Measurements from ENCODE around the gene MXD4. TPM values are rescaled to one million over a fixed set of nuclear protein-coding genes. Genes with fewer than 3 reads are reported as not detected.

The MXD4 gene
- total and polyA plus RNA-seq, 2 of the 13 experiments (the other 11 are each of a cell fraction or from before 2014, with no cell fraction given): 29.0 to 31.3 TPM

DNA sequence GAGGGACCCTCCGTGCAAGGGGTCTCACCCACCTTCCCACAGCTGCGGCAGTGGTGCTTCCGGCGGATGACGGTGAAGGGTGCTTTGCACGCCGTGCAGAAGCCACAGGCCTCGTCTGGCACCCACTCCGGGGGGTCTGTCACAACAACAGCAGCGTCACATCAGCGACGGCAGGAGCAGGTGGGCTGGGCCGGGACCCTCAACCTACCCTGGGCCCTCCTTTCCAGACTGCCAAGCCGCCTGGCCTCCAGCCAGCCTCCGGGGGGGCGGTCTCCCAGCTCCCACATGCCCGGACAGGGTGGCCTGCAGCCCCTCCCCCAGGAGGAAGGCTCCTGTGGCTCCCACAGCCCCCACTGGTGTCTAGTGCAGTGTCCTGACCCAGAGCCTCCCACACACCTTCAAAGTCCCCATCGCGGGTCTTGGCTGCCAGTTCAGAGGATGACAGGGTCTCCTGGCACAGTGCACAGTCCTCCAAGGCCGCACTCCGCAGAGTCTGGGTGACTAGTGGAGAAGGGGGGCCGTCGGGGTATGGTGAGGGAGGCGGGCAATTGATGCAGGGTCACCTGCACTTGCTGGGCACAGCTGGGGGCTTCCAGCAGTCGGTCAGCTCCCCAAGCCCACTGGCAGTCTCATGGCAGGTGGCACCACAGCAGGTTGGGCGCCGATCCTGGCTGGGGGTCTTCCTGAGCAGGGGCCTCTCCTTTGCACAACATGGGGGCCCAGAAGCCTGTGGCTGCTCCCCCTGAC lies 9.5 kb upstream of the MXD4 start (continued):
- TF ChIP-seq, protein P1, sequence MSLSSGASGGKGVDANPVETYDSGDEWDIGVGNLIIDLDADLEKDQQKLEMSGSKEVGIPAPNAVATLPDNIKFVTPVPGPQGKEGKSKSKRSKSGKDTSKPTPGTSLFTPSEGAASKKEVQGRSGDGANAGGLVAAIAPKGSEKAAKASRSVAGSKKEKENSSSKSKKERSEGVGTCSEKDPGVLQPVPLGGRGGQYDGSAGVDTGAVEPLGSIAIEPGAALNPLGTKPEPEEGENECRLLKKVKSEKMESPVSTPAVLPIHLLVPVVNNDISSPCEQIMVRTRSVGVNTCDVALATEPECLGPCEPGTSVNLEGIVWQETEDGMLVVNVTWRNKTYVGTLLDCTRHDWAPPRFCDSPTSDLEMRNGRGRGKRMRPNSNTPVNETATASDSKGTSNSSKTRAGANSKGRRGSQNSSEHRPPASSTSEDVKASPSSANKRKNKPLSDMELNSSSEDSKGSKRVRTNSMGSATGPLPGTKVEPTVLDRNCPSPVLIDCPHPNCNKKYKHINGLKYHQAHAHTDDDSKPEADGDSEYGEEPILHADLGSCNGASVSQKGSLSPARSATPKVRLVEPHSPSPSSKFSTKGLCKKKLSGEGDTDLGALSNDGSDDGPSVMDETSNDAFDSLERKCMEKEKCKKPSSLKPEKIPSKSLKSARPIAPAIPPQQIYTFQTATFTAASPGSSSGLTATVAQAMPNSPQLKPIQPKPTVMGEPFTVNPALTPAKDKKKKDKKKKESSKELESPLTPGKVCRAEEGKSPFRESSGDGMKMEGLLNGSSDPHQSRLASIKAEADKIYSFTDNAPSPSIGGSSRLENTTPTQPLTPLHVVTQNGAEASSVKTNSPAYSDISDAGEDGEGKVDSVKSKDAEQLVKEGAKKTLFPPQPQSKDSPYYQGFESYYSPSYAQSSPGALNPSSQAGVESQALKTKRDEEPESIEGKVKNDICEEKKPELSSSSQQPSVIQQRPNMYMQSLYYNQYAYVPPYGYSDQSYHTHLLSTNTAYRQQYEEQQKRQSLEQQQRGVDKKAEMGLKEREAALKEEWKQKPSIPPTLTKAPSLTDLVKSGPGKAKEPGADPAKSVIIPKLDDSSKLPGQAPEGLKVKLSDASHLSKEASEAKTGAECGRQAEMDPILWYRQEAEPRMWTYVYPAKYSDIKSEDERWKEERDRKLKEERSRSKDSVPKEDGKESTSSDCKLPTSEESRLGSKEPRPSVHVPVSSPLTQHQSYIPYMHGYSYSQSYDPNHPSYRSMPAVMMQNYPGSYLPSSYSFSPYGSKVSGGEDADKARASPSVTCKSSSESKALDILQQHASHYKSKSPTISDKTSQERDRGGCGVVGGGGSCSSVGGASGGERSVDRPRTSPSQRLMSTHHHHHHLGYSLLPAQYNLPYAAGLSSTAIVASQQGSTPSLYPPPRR (CRISPR knock-in tag; IDR thresholded peaks at IDR 0.05; ENCODE audit: borderline replicate concordance): no peak
- TF ChIP-seq ZBTB1 (CRISPR knock-in tag; IDR thresholded peaks at IDR 0.05; ENCODE audit: borderline replicate concordance) (no peak), MAFG (CRISPR knock-in tag; IDR thresholded peaks at IDR 0.05) (no peak)

DNA sequence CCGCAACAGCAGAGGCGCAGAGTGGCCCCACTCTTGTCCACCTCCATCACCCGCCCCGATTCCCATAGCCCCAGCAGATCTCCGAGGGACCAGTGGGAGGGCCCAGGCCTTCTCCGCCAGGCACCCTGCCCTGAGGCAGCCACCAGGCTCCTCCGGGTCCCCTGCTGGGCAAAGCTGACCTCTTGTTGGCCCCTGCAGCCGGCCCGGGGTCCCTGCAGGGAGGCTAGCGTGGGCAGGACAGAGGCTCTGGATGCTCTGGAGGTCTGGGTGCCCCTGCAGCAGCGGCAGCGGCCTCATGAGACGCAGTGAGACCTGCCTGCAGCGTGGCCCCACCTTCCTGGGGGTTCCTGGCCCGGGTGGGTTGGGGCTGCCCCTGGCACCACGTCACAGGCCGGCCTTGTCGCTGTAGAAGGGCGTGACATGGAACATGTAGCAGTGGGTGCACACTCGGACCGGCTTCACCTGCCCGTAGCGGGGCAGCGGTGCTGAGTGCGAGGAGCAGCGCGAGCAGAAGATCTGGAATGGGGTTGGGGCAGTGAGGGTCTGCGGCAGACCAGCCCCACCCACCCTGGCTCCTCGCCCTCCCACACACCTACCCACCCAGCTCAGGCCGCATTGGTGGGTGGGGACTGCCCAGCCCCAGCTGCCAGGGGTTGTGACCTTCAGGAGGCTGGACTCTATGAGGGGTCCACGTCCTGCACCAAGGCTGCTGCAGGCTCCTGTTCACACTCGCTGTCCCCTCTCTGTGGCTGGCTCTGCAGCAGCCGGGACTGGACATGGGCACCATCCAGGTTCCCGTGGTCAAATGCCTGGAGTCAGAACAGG lies 8.6 kb upstream of the MXD4 start:
- CTCF ChIA-PET (ENCODE audit: low intra/inter-chr PET ratio, low total read pairs): no interaction called here
- Histone ChIP-seq H4K20me1 (ENCODE audit: insufficient read depth, low read length) (no peaks in the 10 kb centered on the region), H3K9me3 (ENCODE audit: low read length) (no peaks in the 10 kb centered on the region), H2AFZ (ENCODE audit: low read length) (no peak overlapping the region), H3K79me2 (ENCODE audit: insufficient read depth, low read length) (no peaks in the 10 kb centered on the region), H3K4me3 (replicated peaks in 1 of 3; ENCODE audit: insufficient read depth in 1 of 3, low read depth in 2 of 3, low read length in 3 of 3) (no peak overlapping the region), H3K27me3 (ENCODE audit: control insufficient read depth in 1 of 2, insufficient read depth in 2 of 2, low read length in 2 of 2) (peaks cover 24 to 79% of the 10 kb centered on the region in 2 experiments; a peak in 4 of 5 replicates), H3K36me3 (replicated peaks in 1 of 2; ENCODE audit: control insufficient read depth in 1 of 2, insufficient read depth in 2 of 2, low read length in 2 of 2) (no peaks in the 10 kb centered on the region), H3K4me2 (ENCODE audit: low read depth, low read length) (no peak overlapping the region), H3K9ac (ENCODE audit: insufficient read depth, low read depth, low read length) (no peak overlapping the region), H3K4me1 (ENCODE audit: insufficient read depth, low read length) (no peaks in the 10 kb centered on the region), H3K27ac (ENCODE audit: extremely low read length, insufficient read depth, low read length) (no peak overlapping the region)
- ATAC-seq (no peak), FAIRE-seq (no peak), DNase-seq (ENCODE audit: low spot score) (no peak)
- in situ Hi-C loops (cut with HindIII; ENCODE audit: extremely low pct_ligation_motif_present, low pct_unique_long_range_greater_than_20kb): no loop called here
- POLR2A ChIA-PET: no interaction called here
- intact Hi-C loops (cut with micrococcal nuclease; ENCODE audit: unreplicated experiment): no loop called here
- no TSS peak for BruUV-seq (replicated peaks)
- 28% methylated on average over 9 of the region's 34 CpGs for WGBS (ENCODE audit: low lambda C conversion rate)
- TF ChIP-seq RAD51 (IDR thresholded peaks at IDR 0.05; ENCODE audit: borderline replicate concordance): no peak
- no peak for TF ChIP-seq LCORL (IDR thresholded peaks at IDR 0.05)
- no peak for TF ChIP-seq LCORL (CRISPR knock-in tag; IDR thresholded peaks at IDR 0.05)
- no peak for TF ChIP-seq TAF1 (CRISPR knock-in tag; IDR thresholded peaks at IDR 0.05)
- no peak for TF ChIP-seq KDM3A (CRISPR knock-in tag; IDR thresholded peaks at IDR 0.05; ENCODE audit: low read depth)
- TF ChIP-seq CCAR2 (optimal IDR thresholded peaks at IDR 0.05; ENCODE audit: low read depth, low read length): no peak
- TF ChIP-seq, protein P2, sequence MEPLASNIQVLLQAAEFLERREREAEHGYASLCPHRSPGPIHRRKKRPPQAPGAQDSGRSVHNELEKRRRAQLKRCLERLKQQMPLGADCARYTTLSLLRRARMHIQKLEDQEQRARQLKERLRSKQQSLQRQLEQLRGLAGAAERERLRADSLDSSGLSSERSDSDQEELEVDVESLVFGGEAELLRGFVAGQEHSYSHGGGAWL (CRISPR knock-in tag; IDR thresholded peaks at IDR 0.05): no peak
- TF ChIP-seq, protein P3, sequence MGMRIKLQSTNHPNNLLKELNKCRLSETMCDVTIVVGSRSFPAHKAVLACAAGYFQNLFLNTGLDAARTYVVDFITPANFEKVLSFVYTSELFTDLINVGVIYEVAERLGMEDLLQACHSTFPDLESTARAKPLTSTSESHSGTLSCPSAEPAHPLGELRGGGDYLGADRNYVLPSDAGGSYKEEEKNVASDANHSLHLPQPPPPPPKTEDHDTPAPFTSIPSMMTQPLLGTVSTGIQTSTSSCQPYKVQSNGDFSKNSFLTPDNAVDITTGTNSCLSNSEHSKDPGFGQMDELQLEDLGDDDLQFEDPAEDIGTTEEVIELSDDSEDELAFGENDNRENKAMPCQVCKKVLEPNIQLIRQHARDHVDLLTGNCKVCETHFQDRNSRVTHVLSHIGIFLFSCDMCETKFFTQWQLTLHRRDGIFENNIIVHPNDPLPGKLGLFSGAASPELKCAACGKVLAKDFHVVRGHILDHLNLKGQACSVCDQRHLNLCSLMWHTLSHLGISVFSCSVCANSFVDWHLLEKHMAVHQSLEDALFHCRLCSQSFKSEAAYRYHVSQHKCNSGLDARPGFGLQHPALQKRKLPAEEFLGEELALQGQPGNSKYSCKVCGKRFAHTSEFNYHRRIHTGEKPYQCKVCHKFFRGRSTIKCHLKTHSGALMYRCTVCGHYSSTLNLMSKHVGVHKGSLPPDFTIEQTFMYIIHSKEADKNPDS (CRISPR knock-in tag; IDR thresholded peaks at IDR 0.05): no peak
- TF ChIP-seq ZNF510 (CRISPR knock-in tag; IDR thresholded peaks at IDR 0.05; ENCODE audit: low read depth): no peak
- TF ChIP-seq, protein P4, sequence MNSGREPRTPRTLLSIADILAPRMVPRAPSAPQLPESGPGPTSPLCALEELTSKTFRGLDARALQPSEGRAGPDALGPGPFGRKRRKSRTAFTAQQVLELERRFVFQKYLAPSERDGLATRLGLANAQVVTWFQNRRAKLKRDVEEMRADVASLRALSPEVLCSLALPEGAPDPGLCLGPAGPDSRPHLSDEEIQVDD (CRISPR knock-in tag; IDR thresholded peaks at IDR 0.05; ENCODE audit: borderline replicate concordance): no peak
- TF ChIP-seq ZNF749 (CRISPR knock-in tag; IDR thresholded peaks at IDR 0.05; ENCODE audit: borderline replicate concordance): no peak

All from HepG2 (cell line).